Measurements from ENCODE around the gene NPHP4.
"Not testable (repeated sequence)": the region's sequence is repeated elsewhere in the genome, so short reads cannot be mapped to it uniquely, and the experiment has no call there.

Gene NPHP4

GRCh38 chr1:5927506-5928370 lies 64.5 kb downstream of the NPHP4 start:
- no peak for DNase-seq

GRCh38 chr1:5926686-5927435 lies 65.4 kb downstream of the NPHP4 start:
- DNase-seq, result no peak

DNA sequence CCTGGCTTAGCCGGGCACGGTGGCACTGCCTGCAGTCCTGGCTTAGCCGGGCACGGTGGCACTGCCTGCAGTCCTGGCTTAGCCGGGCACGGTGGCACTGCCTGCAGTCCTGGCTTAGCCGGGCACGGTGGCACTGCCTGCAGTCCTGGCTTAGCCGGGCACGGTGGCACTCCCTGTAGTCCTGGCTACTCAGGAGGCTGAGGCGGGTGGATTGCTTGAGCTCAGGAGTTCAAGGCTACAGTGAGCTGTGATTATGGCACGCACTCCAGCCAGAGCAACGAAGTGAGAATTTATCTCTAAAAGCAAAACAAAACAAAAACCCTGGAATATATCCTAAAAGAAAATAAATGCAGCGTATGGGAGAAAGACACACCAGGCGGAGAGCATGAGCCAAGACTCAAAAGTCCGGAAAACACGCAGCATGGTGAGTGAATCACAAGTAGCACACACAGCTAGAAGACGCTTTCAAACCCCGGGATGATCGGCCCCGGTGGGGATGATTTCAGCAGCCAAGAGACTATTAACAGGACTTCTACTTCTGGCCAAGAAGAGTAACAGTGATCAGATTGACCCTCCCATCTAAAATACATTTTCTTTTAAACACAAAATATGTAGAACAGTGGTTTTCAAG lies 69.4 kb downstream of the NPHP4 start:
- DNase-seq, result not testable (repeated sequence)

GRCh38 chr1:5921671-5922070 lies 70.6 kb downstream of the NPHP4 start:
- no peak for DNase-seq

DNA sequence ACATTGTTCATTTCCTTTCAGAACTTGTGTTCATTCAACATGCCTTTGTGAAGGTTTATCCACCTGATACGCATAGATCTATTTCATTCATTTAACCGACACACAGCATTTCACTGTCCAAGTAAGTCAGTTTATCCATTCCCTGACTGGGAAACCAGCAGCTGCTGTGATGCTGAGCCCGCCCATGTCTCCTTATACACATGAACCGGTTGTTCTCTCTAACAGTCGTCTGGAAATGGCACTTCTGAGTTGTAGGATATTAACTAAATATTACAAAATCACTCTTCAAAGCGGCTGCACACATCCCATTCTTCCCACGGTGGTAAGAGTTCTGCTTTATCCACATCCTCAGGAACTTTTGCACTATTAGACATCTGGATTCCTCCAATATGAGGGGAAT lies 71.1 kb downstream of the NPHP4 start:
- no peak for DNase-seq

GRCh38 chr1:5920201-5920600 lies 72.0 kb downstream of the NPHP4 start:
- no peak for DNase-seq

GRCh38 chr1:5918275-5918649 lies 74.0 kb downstream of the NPHP4 start:
- no peak for DNase-seq

DNA sequence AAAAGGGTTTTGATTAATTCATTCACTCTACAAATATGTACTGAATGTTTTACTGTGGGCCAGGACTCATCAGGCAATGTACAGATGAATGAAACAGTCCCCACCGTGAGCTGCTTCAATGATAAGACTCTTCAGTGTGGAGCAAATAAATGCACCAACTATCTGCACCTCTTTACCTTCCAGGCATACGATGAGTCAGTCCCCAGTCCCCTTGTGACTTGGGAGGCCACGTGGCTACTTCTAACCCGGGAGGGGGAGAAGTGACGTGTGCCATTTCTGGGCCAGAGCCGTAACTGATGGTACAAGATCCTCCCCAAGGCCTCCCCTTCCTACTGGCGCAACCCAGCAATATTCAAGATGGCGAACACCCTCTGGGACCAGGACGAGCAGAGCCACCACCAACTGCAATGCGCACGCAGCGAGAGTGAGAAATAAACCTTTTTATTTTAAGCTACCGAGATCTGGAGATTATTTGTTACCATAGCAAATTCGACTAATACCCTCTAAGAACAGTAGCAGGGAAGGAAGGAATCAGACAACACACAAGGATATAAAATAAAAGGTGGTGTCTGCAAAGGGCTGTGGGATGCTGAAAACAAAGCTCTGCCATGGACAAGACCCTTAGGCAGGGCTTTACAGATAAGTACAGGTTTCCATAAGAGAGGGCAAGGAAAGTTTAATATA lies 74.5 kb downstream of the NPHP4 start:
- DNase-seq, result no peak

- no peak for DNase-seq
Measured at GRCh38 chr1:5917281-5917590, 75.0 kb downstream of the NPHP4 start.

GRCh38 chr1:5916572-5917280 lies 75.5 kb downstream of the NPHP4 start:
- DNase-seq, result no peak

GRCh38 chr1:5915587-5916571 lies 76.3 kb downstream of the NPHP4 start:
- DNase-seq, result peak in 1 of 2 experiments; percentile 24

GRCh38 chr1:5914676-5915365 lies 77.4 kb downstream of the NPHP4 start:
- DNase-seq, result no peak

DNA sequence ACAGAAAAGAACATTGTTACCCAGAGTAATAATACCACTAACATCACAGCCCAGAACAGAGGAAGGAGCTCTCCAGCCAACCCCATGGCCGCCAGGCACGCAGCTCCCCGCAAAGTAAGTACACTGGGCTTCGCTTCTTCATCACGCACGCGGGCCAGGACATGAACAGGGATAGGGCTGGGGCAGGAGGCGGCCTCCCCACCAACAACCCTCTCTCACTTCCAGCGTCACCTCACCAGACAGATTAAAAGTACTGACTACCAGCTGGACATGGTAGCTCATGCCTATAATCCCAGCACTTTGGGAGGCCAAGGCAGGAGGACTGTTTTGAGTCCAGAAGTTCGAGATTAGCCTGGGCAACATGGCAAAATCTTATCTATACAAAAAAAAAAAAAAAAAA lies 78.3 kb downstream of the NPHP4 start:
- no peak for DNase-seq

DNA sequence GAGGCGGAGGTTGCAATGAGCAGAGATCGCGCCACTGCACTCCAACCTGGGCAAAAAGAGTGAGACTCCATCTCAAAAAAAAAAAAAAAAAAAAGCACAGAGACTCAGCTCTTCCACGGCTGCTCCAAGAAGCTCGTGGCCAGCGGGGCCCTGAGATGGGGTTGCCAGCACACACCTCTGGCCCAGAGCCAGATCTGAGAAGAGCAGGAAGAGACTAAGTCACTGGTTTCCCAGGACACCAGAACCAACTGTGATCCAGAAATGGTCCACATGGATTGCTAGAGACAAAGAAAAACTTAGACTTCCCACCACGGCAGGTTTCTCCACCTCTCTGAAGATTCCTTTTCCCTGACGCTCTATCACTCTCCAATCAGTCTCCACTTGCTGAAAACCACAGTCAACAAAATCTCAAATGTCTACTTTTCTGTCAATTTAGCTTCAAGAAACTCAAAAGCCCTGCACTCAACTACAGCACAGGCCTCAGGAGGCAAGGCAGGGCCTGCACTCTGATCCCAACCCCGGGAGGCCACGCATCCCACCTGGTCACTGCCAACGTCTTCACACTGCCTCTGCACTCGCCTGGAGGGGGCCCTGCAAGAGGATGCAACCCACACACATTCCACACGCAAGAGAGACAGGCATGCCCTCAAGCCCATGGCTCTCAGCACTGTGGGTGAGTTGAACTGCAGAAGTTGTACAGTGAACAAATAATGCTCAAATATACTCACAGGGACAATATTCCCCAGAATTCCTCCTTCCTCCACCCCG lies 79.0 kb downstream of the NPHP4 start:
- DNase-seq, result no peak

- DNase-seq, result no peak
Measured at GRCh38 chr1:5911871-5912271, 80.4 kb downstream of the NPHP4 start.

DNA sequence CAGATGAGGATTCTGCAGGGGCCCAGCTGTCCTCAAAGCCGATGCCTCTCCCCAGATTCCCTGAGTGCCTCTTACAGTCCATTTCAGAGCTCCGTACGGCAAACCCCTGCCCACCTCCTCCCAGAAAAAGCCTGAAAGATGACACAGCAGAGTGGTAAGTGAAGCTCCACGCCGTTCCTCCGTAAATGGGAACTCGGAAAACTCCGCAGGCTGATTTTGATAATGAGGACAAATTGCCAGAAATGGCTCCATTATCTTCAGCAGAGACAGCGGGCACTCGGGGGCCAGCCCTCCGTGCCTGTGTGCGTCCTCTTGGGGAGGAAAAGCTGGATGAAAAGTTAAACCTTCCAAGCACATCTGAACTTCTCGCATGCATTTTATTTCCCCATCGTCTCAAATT lies 81.1 kb downstream of the NPHP4 start:
- DNase-seq, result no peak

- no peak for DNase-seq
Measured at GRCh38 chr1:5910666-5911065, 81.6 kb downstream of the NPHP4 start.

GRCh38 chr1:5910276-5910620 lies 82.0 kb downstream of the NPHP4 start:
- DNase-seq, result no peak

DNA sequence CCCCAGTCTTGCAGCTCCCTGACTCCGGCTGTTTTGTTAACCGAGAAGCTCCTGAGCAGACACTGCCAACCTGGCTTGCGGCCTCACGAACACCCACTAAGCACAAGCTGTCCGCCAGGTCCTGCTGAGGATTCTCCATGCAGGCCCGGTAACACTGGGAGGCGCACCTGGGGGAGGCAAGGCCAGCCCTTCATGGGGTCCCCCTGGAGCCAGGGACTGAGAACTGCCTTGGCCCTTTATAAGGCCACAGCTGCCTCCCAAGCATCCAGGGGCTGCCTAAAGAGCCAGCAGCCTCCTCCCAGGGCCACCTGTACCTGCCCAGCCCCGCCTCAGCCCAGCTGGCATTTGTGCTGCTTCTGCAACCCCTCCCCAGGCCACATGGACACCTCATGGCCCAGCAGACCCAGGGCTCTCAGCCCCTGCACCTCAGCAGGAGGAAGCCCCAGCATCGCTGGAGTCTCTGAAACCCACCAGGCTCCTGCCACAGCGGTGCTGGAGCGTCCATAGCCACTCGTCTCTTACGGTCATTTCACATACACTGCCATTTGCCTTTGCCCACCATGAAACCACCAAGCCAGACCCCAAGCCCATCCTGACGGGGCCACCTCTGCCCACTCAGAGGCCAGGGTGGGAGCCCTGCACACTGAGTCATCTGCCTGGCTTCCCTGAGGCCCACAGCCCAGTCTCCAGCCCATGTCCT lies 82.5 kb downstream of the NPHP4 start:
- no peak for DNase-seq
